OCI-LY3 (cell line): Measurements from ENCODE around the gene RBFOX1.

Source experiments
- EZH2phosphoT487 ChIP-seq: fragments of 200-600 bp; shearing (Covaris generic); IDR thresholded peaks from 2 replicates; pipeline ENCODE4 v1.6.1; 2018; ENCODE audit warnings: antibody characterized with exemption, mixed run types, low read depth
- TF ChIP-seq, protein P1 (sequence below): fragments of 200-600, 300-600 bp; sonication (generic); IDR thresholded peaks from 2 replicates; pipeline ENCODE4 v1.5.1; 2014; ENCODE audit warnings: antibody characterized with exemption, low read length, low read depth

DNA sequence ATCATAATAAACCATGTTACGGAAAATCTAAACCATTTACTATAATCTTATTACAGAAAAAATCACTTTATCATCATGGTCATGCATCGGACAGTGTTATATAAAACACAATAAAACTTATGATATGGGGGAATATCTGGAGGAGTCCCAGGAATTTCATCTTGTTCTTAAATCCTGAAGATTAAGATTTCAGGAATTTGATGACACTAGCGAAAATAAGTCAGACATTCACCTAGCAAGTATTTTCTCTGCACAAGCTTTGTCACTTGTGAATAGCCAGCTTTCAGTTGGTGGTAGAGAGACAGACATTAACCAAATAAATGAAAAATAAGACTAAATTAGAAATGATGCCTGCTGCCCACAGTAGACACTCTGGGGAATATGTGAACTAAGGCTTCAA, 410.0 kb downstream of the RBFOX1 start:
- TF ChIP-seq, protein P1, sequence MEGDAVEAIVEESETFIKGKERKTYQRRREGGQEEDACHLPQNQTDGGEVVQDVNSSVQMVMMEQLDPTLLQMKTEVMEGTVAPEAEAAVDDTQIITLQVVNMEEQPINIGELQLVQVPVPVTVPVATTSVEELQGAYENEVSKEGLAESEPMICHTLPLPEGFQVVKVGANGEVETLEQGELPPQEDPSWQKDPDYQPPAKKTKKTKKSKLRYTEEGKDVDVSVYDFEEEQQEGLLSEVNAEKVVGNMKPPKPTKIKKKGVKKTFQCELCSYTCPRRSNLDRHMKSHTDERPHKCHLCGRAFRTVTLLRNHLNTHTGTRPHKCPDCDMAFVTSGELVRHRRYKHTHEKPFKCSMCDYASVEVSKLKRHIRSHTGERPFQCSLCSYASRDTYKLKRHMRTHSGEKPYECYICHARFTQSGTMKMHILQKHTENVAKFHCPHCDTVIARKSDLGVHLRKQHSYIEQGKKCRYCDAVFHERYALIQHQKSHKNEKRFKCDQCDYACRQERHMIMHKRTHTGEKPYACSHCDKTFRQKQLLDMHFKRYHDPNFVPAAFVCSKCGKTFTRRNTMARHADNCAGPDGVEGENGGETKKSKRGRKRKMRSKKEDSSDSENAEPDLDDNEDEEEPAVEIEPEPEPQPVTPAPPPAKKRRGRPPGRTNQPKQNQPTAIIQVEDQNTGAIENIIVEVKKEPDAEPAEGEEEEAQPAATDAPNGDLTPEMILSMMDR = no peak
- no peak for TF ChIP-seq EZH2phosphoT487
